GM19438 (cell line): Measurements from ENCODE around the gene GPER1.

Source experiments
- ATAC-seq: cut with Tn5 transposase; IDR thresholded peaks from one replicate; pipeline ENCODE4 v1.9.1; 2021; ENCODE audit warnings: low read depth; ENCODE audit not compliant: unreplicated experiment

GPER1 gene

DNA sequence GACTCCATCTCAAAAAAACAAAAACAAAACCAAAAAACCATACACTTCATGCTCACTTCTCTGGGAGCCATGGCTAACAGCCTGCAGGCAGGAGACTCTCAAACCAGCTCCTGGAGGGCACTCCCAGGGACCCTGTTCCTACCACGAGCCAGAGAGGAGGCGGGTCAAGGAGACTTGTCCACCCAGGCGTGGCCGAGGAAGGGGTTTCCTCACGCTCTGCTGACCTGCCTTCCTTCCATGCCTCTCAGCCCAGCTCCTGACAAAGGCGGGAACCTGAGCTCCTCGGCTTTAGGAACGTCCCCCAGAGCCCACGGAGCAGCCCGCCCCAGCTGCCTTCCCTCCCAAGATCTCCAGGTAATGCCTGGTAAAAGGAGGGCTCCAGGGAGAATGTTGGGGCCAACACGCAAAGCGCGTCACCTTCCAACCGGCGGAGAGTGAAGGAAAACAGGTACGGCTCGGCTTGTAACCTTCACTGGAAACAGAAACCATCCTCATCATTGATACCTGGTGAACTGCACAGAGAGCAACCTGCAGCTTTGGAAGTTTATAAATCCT lies 34.0 kb upstream of the GPER1 start:
- ATAC-seq, result no peak

DNA sequence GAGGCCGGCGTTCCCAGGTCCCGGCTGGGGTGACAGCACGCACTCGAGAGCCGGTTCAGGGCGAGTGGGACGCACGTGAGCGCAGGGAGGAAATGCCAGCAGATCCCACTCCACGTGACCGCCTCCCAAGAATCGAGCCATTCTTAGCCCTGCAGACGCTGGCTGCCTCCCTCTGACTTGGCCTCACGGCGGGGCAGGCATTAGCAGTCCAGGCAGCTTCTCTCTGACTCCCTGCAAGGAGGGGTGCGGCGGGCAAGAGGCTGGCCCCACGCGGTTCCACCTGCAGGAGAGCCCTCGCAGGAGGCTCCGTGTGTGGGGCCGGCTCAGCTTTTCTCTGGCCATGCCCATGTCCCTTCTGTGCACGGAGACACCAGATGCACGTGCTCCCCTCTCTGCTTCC lies 33.5 kb upstream of the GPER1 start:
- no peak for ATAC-seq

GRCh38 chr7:1054861-1055450 lies 33.0 kb upstream of the GPER1 start:
- ATAC-seq, result no peak

DNA sequence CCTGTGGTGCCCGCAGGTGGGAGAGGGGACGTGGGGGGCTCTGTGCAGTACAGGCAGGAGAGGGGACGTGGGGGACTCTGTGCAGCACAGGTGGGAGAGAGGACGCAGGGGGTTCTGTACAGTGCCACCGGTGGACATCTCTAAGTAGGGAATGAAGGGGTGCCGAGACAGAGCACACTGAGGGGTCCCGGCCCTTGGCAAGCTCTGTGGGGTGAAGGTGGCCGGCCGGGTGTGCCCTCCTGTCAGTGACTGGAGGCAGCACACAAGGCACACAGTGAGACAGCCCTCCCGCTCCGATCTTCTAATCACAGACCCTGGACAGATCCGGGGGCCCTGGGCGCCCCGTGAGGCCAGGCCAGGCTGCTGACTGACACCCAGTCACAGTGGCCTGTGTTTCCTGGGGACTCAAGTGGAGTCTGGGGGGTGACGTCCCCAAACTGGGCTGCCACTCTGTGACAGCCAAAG lies 32.4 kb upstream of the GPER1 start:
- ATAC-seq, result no peak

- no peak for ATAC-seq
These were observed 31.7 kb upstream of the GPER1 start for GRCh38 chr7:1055956-1056784.

DNA sequence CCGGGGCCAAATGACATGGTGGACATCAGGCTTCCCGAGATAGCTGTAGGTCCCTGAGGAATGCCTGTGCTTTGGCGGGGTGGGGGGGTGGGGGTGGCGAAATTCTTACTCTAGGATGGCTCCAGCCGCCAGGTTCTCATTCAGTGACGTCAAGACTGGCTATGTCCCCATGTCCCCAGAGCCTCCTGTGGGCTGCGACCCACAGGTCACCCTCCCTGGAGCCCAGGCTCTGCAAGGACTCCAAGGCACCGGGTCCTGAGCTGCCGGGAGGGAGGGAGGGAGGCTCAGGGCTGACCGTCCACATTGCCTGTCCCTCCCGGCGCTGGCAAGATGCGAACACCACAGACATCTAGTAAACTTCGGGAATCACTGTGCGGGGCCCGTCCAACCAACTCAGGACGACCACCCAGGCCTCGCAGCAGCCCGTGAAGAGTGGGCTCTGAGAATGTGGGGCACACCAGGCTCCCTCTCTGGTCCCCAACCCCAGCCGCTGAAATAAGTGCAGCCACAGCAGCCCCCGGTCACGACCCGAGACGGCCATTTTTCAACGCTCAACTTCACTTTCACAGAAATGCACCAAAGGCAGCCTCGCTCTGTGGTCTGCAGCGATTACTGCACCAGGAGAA lies 31.0 kb upstream of the GPER1 start:
- no peak for ATAC-seq

DNA sequence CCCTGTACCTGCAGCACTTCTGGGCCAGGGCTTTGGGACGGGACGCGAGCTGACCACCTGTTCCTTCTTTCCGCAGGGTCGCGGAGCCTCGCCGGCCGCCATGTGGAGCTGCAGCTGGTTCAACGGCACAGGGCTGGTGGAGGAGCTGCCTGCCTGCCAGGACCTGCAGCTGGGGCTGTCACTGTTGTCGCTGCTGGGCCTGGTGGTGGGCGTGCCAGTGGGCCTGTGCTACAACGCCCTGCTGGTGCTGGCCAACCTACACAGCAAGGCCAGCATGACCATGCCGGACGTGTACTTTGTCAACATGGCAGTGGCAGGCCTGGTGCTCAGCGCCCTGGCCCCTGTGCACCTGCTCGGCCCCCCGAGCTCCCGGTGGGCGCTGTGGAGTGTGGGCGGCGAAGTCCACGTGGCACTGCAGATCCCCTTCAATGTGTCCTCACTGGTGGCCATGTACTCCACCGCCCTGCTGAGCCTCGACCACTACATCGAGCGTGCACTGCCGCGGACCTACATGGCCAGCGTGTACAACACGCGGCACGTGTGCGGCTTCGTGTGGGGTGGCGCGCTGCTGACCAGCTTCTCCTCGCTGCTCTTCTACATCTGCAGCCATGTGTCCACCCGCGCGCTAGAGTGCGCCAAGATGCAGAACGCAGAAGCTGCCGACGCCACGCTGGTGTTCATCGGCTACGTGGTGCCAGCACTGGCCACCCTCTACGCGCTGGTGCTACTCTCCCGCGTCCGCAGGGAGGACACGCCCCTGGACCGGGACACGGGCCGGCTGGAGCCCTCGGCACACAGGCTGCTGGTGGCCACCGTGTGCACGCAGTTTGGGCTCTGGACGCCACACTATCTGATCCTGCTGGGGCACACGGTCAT lies 30.3 kb upstream of the GPER1 start:
- ATAC-seq, result no peak

- no peak for ATAC-seq
These were observed 29.6 kb upstream of the GPER1 start for GRCh38 chr7:1058311-1058710.

- no peak for ATAC-seq
These were observed 29.1 kb upstream of the GPER1 start for GRCh38 chr7:1058821-1059199.

GRCh38 chr7:1059200-1060091 lies 28.5 kb upstream of the GPER1 start:
- ATAC-seq, result no peak

- ATAC-seq, result no peak
These were observed 27.4 kb upstream of the GPER1 start for GRCh38 chr7:1060315-1061072.

GRCh38 chr7:1061180-1061579 lies 26.7 kb upstream of the GPER1 start:
- no peak for ATAC-seq

DNA sequence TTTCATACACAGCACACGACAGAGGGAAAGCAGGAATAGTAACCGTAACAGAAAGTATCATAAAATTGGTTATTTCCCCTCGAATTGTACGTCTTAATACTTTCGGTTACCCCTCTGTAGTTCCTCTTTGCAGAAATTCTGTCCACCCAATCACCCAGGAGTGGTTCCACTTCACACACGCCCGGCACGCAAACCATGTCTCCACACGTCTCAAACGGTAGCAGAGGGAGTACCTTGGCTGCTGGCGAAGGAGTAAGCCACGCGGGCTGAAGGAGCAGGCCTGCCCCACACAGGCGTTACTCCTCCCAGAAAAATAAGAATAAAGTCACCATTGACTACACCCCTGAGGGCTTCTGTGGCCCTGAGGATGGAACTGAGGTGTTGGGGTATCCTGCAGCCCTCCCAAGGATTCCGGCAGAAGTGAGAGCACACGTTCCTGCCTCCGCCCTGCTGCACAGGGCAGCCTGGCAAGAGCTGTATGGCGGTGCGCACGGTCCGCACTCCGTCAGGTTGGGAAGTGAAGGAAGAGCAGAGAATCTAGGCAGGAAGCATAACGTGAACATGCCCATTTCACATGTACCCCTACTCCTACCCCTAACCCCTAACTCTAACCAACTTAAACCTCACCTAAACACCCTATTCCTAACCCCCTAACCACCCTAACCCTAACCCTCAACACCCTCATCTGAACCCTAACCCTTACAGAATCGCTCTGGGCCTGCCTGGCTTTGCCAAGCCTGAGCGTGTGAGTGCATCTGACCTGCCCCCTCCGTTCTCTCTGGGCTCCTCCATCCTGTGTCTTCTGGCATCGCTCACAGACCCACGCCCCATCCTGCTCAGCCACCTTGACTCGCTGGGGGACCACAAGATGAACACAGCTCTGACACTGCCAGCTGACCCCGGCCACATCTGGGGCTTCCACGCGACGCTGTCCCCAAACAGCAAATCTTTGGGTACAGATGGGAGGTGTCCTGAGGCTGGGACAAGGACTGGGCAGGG lies 25.3 kb upstream of the GPER1 start:
- peak; percentile 46 for ATAC-seq

DNA sequence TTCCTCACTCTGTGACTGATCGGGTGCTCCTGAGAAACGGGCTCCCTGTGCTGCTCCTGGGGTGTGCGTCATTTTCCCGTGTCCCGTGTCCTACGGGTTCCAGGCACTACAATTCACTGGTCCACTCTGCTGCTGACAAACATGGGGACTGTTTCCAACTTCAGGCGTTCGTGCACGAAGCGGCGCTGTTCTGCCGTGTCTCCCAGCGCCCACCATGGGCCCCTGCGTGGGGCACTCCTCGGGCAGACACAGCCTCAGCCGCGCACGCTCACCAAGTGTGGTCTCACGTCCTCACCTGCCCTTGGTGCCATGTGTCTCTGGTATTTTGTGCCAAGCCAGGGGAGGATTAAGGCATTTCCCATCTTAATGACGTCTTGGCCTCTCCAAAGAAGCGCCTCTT lies 24.6 kb upstream of the GPER1 start:
- no peak for ATAC-seq

- no peak for ATAC-seq
These were observed 23.3 kb upstream of the GPER1 start for GRCh38 chr7:1064581-1064980.

DNA sequence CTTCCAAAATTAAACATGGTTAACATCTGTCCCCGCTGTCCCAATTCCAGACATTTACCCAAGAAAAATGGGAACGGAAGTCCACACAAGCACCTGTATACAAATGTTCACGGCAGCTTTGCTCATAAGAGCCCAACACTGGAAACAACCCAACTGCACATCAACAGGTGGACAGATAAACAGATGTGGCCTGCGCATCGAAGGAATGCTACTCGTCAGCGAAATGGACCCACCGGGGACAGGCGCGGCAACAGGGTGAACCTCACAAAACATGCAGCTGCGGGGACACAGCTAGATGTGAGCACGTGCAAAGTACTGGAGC lies 22.7 kb upstream of the GPER1 start:
- ATAC-seq, result no peak

- peak; percentile 55 for ATAC-seq
These were observed 22.2 kb upstream of the GPER1 start for GRCh38 chr7:1065585-1066241.
